Central memory CD4-positive, alpha-beta T cell (primary cell): ENCODE results near the gene ELP5.

Experiments used
- DNase-seq: peaks from one replicate; pipeline ENCODE4 v3.0.0; 2022

Gene ELP5

GRCh38 chr17:7258731-7259554 lies 6.9 kb downstream of the ELP5 start:
- no peak for DNase-seq

- DNase-seq, result no peak
These were observed 7.5 kb downstream of the ELP5 start for GRCh38 chr17:7259555-7259889.

GRCh38 chr17:7260151-7260550 lies 8.1 kb downstream of the ELP5 start:
- no peak for DNase-seq

- peak; percentile 23 for DNase-seq
These were observed 8.8 kb downstream of the ELP5 start for GRCh38 chr17:7260651-7261378.

- peak; percentile 17 for DNase-seq
These were observed 9.6 kb downstream of the ELP5 start for GRCh38 chr17:7261379-7262191.

- DNase-seq, result no peak
These were observed 10.3 kb downstream of the ELP5 start, which contains the start of gene CLDN7 for GRCh38 chr17:7262192-7262934. Gene CLDN7, minus strand, starts transcription at chr17:7262478. Its CDS starts 435 bp downstream, at chr17:7262043.

- DNase-seq, result no peak
These were observed 11.2 kb downstream of the ELP5 start for GRCh38 chr17:7262935-7263800.

GRCh38 chr17:7263801-7264078 lies 11.7 kb downstream of the ELP5 start:
- DNase-seq, result no peak

- DNase-seq, result no peak
These were observed 14.8 kb downstream of the ELP5 start for GRCh38 chr17:7266784-7267183.

- DNase-seq, result no peak
These were observed 27.4 kb downstream of the ELP5 start for GRCh38 chr17:7279448-7279847.

- DNase-seq, result peak; percentile 81
These were observed 28.6 kb downstream of the ELP5 start for GRCh38 chr17:7280519-7281073.

GRCh38 chr17:7281074-7281952 lies 29.3 kb downstream of the ELP5 start, which contains the start of gene SLC2A4:
Gene SLC2A4, plus strand, starts transcription at chr17:7281718. Its CDS starts 217 bp downstream, at chr17:7281935.
- DNase-seq, result peak; percentile 65

GRCh38 chr17:7281953-7282751 lies 30.1 kb downstream of the ELP5 start:
- DNase-seq, result no peak

- DNase-seq, result no peak
These were observed 30.8 kb downstream of the ELP5 start for GRCh38 chr17:7282752-7283321.

- DNase-seq, result no peak
These were observed 31.6 kb downstream of the ELP5 start for GRCh38 chr17:7283471-7284216.

- DNase-seq, result no peak
These were observed 32.9 kb downstream of the ELP5 start for GRCh38 chr17:7284911-7285310.

- DNase-seq, result no peak
These were observed 33.7 kb downstream of the ELP5 start for GRCh38 chr17:7285679-7286078.
